ENCODE results near the gene PHACTR3. TPM values are rescaled to one million over a fixed set of nuclear protein-coding genes. Genes with fewer than 3 reads are reported as not detected.
"Not testable (repeated sequence)": the region's sequence is repeated elsewhere in the genome, so short reads cannot be mapped to it uniquely, and the experiment has no call there.

The PHACTR3 gene
- total RNA-seq, 2 donors from 2014 or later, result 0.52 TPM; not detected in 1

GRCh38 chr20:59606566-59606965, 2.2 kb downstream of the PHACTR3 start:
- no peaks in the 10 kb centered on the region for H3K4me1 Mint-ChIP-seq
- no peak overlapping the region for H3K27ac Mint-ChIP-seq
- DNase-seq, result no peak
- peak overlapping the region; percentile 31 for H3K4me3 Mint-ChIP-seq
- peaks cover 65% of the 10 kb centered on the region for H3K27me3 Mint-ChIP-seq
- no peak for ATAC-seq
- H3K9me3 ChIP-seq (ENCODE audit: control insufficient read depth, low read length, poor library complexity, severe bottlenecking), result no peaks in the 10 kb centered on the region
- peaks cover 4% of the 10 kb centered on the region for H3K36me3 Mint-ChIP-seq (ENCODE audit: low read depth)

GRCh38 chr20:59608396-59608795, 4.1 kb downstream of the PHACTR3 start:
- peaks cover 60% of the 10 kb centered on the region for H3K27me3 Mint-ChIP-seq
- ATAC-seq, result no peak
- no peaks in the 10 kb centered on the region for H3K9me3 ChIP-seq (ENCODE audit: control insufficient read depth, low read length, poor library complexity, severe bottlenecking)
- H3K4me3 Mint-ChIP-seq, result no peak overlapping the region
- H3K4me1 Mint-ChIP-seq, result no peaks in the 10 kb centered on the region
- H3K27ac Mint-ChIP-seq, result no peak overlapping the region
- H3K36me3 Mint-ChIP-seq (ENCODE audit: low read depth), result peaks cover 2% of the 10 kb centered on the region
- no peak for DNase-seq

- H3K27ac Mint-ChIP-seq, result no peak overlapping the region
- H3K4me3 Mint-ChIP-seq, result no peak overlapping the region
- peaks cover 56% of the 10 kb centered on the region for H3K27me3 Mint-ChIP-seq
- peaks cover 2% of the 10 kb centered on the region for H3K36me3 Mint-ChIP-seq (ENCODE audit: low read depth)
- no peaks in the 10 kb centered on the region for H3K9me3 ChIP-seq (ENCODE audit: control insufficient read depth, low read length, poor library complexity, severe bottlenecking)
- no peak for ATAC-seq
- H3K4me1 Mint-ChIP-seq, result no peaks in the 10 kb centered on the region
- no peak for DNase-seq
Measured at GRCh38 chr20:59608871-59609270, 4.5 kb downstream of the PHACTR3 start.

- Mint-ChIP-seq H3K4me1 (no peaks in the 10 kb centered on the region), H3K27me3 (peaks cover 69% of the 10 kb centered on the region), H3K4me3 (no peak overlapping the region), H3K27ac (no peak overlapping the region), H3K36me3 (ENCODE audit: low read depth) (peaks cover 2% of the 10 kb centered on the region)
- ATAC-seq (no peak), DNase-seq (no peak)
- no peaks in the 10 kb centered on the region for H3K9me3 ChIP-seq (ENCODE audit: control insufficient read depth, low read length, poor library complexity, severe bottlenecking)
Measured at GRCh38 chr20:59611286-59611685, 6.9 kb downstream of the PHACTR3 start.

GRCh38 chr20:59613861-59614260, 9.5 kb downstream of the PHACTR3 start:
- DNase-seq, result no peak
- no peaks in the 10 kb centered on the region for H3K9me3 ChIP-seq (ENCODE audit: control insufficient read depth, low read length, poor library complexity, severe bottlenecking)
- H3K4me3 Mint-ChIP-seq, result no peak overlapping the region
- no peaks in the 10 kb centered on the region for H3K36me3 Mint-ChIP-seq (ENCODE audit: low read depth)
- no peaks in the 10 kb centered on the region for H3K4me1 Mint-ChIP-seq
- H3K27ac Mint-ChIP-seq, result no peak overlapping the region
- peaks cover 69% of the 10 kb centered on the region for H3K27me3 Mint-ChIP-seq
- ATAC-seq, result no peak

- Mint-ChIP-seq H3K27me3 (peaks cover 70% of the 10 kb centered on the region), H3K4me3 (no peak overlapping the region), H3K36me3 (ENCODE audit: low read depth) (no peaks in the 10 kb centered on the region), H3K27ac (no peak overlapping the region), H3K4me1 (no peaks in the 10 kb centered on the region)
- ATAC-seq, result no peak
- no peaks in the 10 kb centered on the region for H3K9me3 ChIP-seq (ENCODE audit: control insufficient read depth, low read length, poor library complexity, severe bottlenecking)
- DNase-seq, result no peak
Measured at GRCh38 chr20:59614714-59615113, 10.4 kb downstream of the PHACTR3 start.

- no peaks in the 10 kb centered on the region for H3K9me3 ChIP-seq (ENCODE audit: control insufficient read depth, low read length, poor library complexity, severe bottlenecking)
- no peaks in the 10 kb centered on the region for H3K4me1 Mint-ChIP-seq
- peaks cover 76% of the 10 kb centered on the region for H3K27me3 Mint-ChIP-seq
- no peak overlapping the region for H3K27ac Mint-ChIP-seq
- no peak overlapping the region for H3K4me3 Mint-ChIP-seq
- no peak for ATAC-seq
- H3K36me3 Mint-ChIP-seq (ENCODE audit: low read depth), result peaks cover 2% of the 10 kb centered on the region
- DNase-seq, result no peak
Measured at GRCh38 chr20:59616306-59616705, 12.0 kb downstream of the PHACTR3 start.

- DNase-seq (no peak), ATAC-seq (no peak)
- H3K9me3 ChIP-seq (ENCODE audit: control insufficient read depth, low read length, poor library complexity, severe bottlenecking), result no peaks in the 10 kb centered on the region
- H3K27ac Mint-ChIP-seq, result no peak overlapping the region
- no peaks in the 10 kb centered on the region for H3K4me1 Mint-ChIP-seq
- H3K27me3 Mint-ChIP-seq, result peaks cover 73% of the 10 kb centered on the region
- no peak overlapping the region for H3K4me3 Mint-ChIP-seq
- H3K36me3 Mint-ChIP-seq (ENCODE audit: low read depth), result peaks cover 2% of the 10 kb centered on the region
Measured at GRCh38 chr20:59617221-59617620, 12.9 kb downstream of the PHACTR3 start.

- H3K4me3 Mint-ChIP-seq, result no peak overlapping the region
- peaks cover 68% of the 10 kb centered on the region for H3K27me3 Mint-ChIP-seq
- ATAC-seq (no peak), DNase-seq (no peak)
- H3K36me3 Mint-ChIP-seq (ENCODE audit: low read depth), result peaks cover 2% of the 10 kb centered on the region
- H3K27ac Mint-ChIP-seq, result no peak overlapping the region
- H3K4me1 Mint-ChIP-seq, result no peaks in the 10 kb centered on the region
- H3K9me3 ChIP-seq (ENCODE audit: control insufficient read depth, low read length, poor library complexity, severe bottlenecking), result no peaks in the 10 kb centered on the region
Measured at GRCh38 chr20:59618131-59618530, 13.8 kb downstream of the PHACTR3 start.

- not testable (repeated sequence) for H3K4me1 Mint-ChIP-seq; DNase-seq; H3K36me3 Mint-ChIP-seq (ENCODE audit: low read depth); ATAC-seq; H3K4me3 Mint-ChIP-seq; H3K27ac Mint-ChIP-seq; H3K9me3 ChIP-seq (ENCODE audit: control insufficient read depth, low read length, poor library complexity, severe bottlenecking)
- H3K27me3 Mint-ChIP-seq, result peaks cover 73% of the 10 kb centered on the region
Measured at GRCh38 chr20:59618585-59618984, 14.2 kb downstream of the PHACTR3 start.

- DNase-seq, result no peak
- Mint-ChIP-seq H3K27ac (no peak overlapping the region), H3K36me3 (ENCODE audit: low read depth) (peaks cover 2% of the 10 kb centered on the region), H3K4me3 (no peak overlapping the region), H3K27me3 (peaks cover 82% of the 10 kb centered on the region), H3K4me1 (no peaks in the 10 kb centered on the region)
- ATAC-seq, result no peak
- H3K9me3 ChIP-seq (ENCODE audit: control insufficient read depth, low read length, poor library complexity, severe bottlenecking), result no peaks in the 10 kb centered on the region
Measured at GRCh38 chr20:59620860-59621505, 16.6 kb downstream of the PHACTR3 start.

- Mint-ChIP-seq H3K4me3 (no peak overlapping the region), H3K27me3 (peaks cover 79% of the 10 kb centered on the region)
- H3K9me3 ChIP-seq (ENCODE audit: control insufficient read depth, low read length, poor library complexity, severe bottlenecking), result no peaks in the 10 kb centered on the region
Measured at GRCh38 chr20:59622496-59622895, 18.2 kb downstream of the PHACTR3 start.

GRCh38 chr20:59623133-59623532, 18.8 kb downstream of the PHACTR3 start:
- no peaks in the 10 kb centered on the region for H3K9me3 ChIP-seq (ENCODE audit: control insufficient read depth, low read length, poor library complexity, severe bottlenecking)
- DNase-seq, result no peak
- Mint-ChIP-seq H3K4me3 (no peak overlapping the region), H3K4me1 (no peaks in the 10 kb centered on the region), H3K36me3 (ENCODE audit: low read depth) (peaks cover 2% of the 10 kb centered on the region), H3K27me3 (peaks cover 73% of the 10 kb centered on the region), H3K27ac (no peak overlapping the region)
- ATAC-seq, result no peak

More at GRCh38 chr20:59622496-59622895, 18.2 kb downstream of the PHACTR3 start:
- Mint-ChIP-seq H3K27ac (no peak overlapping the region), H3K36me3 (ENCODE audit: low read depth) (peaks cover 2% of the 10 kb centered on the region), H3K4me1 (no peaks in the 10 kb centered on the region)
- ATAC-seq (no peak), DNase-seq (no peak)

- H3K4me1 Mint-ChIP-seq, result no peaks in the 10 kb centered on the region
Measured at GRCh38 chr20:59623583-59623982, 19.2 kb downstream of the PHACTR3 start.

More at GRCh38 chr20:59623583-59623982, 19.2 kb downstream of the PHACTR3 start:
- ATAC-seq (no peak), DNase-seq (no peak)
- no peaks in the 10 kb centered on the region for H3K9me3 ChIP-seq (ENCODE audit: control insufficient read depth, low read length, poor library complexity, severe bottlenecking)
- H3K4me3 Mint-ChIP-seq, result no peak overlapping the region
- peaks cover 2% of the 10 kb centered on the region for H3K36me3 Mint-ChIP-seq (ENCODE audit: low read depth)
- no peak overlapping the region for H3K27ac Mint-ChIP-seq
- H3K27me3 Mint-ChIP-seq, result peaks cover 68% of the 10 kb centered on the region

All from T-helper 17 cell (primary cell).